Choroid plexus epithelial cell (primary cell): ENCODE data around the gene MRPL55.

ENCODE experiments used
- DNase-seq: peaks from one replicate; pipeline ENCODE4 v3.0.0-alpha.2; 2010; ENCODE audit warnings: low read depth
- H3K4me3 ChIP-seq: 2 replicates; pipeline ENCODE4 v1.5.1; 2011; ENCODE audit warnings: low read depth, mild to moderate bottlenecking, control low read depth, low read length, moderate library complexity
- TF ChIP-seq, protein P1 (sequence below): conservative IDR thresholded peaks from 2 replicates; pipeline ENCODE4 v1.5.1; 2011; ENCODE audit warnings: low read depth, mild to moderate bottlenecking, control low read depth, inconsistent platforms, low read length, moderate library complexity

Gene MRPL55

DNA sequence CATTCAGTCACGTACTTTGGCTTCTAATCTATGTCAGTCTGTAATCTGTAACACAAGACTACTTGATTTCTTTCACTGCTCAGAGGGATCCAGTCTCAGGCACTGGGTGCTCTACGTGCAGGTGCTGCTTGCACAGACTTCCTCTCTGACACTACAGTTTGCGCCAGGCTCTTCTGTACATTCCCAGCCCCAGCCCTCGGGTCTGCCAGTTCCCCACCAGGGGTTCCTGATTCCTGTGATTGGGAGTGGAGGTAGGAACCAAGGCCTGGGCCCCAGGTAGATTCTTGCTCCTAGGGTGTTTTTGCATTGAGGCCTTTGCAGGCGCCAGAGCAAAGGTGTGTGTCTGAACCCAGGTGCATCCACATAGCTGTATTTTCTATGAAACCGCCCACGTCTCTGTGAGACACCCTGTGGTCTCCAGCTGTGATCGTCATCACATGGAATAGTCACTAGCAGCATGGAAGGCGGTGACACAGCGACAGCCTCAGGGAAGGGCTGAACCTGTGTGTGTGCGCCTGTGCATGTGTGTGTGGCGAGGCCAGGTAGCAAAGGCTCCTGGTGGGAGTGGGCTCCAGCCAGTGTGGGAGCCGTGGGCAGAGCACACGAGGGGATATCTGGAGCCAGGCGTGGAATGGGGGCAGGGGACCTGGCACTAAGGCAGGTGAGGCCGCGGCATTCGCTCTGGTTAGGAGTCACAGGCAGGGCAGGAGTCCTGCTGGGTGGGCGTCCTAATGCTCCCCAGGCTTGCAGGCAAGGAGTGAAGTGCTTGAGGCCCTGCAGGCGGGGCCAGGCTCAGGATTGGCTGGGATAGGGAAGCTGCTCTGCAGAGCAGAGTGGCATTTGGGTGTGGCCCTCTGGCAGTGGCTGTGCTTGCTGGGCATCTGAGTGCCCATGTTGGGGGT lies 45.8 kb upstream of the MRPL55 start:
- no peak for DNase-seq
- no peak overlapping the region for H3K4me3 ChIP-seq
- TF ChIP-seq, protein P1, sequence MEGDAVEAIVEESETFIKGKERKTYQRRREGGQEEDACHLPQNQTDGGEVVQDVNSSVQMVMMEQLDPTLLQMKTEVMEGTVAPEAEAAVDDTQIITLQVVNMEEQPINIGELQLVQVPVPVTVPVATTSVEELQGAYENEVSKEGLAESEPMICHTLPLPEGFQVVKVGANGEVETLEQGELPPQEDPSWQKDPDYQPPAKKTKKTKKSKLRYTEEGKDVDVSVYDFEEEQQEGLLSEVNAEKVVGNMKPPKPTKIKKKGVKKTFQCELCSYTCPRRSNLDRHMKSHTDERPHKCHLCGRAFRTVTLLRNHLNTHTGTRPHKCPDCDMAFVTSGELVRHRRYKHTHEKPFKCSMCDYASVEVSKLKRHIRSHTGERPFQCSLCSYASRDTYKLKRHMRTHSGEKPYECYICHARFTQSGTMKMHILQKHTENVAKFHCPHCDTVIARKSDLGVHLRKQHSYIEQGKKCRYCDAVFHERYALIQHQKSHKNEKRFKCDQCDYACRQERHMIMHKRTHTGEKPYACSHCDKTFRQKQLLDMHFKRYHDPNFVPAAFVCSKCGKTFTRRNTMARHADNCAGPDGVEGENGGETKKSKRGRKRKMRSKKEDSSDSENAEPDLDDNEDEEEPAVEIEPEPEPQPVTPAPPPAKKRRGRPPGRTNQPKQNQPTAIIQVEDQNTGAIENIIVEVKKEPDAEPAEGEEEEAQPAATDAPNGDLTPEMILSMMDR: no peak

DNA sequence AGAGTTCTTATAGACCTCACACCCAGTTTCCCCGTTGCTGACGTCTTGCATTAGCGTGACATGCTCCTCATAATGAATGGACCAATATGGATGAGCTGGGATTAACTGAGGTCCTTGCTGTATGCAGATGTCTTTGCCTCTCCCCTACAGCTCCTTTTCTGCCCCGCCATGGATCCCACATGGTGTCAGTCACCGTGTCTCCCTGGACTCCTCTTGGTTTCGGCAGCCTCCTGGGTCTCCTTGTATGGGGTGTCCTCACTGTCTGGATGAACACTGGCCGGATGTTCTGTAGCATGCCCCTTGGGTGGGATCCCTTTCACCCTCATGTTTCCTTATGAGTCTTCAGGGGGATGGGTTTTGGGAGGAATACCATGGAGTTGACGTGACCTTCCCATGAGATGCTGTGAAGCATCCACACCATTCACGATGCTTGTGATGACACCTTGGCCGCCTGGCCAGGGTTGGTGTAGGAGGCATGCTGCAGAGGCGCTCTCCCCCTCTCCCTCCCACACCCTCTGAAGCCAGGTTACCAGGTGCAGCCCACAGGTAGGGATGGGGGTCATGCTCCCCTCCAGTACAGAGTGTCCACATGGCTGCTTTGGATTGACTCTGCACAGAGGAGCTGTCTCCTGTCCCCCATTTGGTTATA lies 45.0 kb upstream of the MRPL55 start:
- TF ChIP-seq, protein P1: no peak
- no peak overlapping the region for H3K4me3 ChIP-seq
- no peak for DNase-seq

- no peak for DNase-seq
These were observed 43.8 kb upstream of the MRPL55 start for GRCh38 chr1:228152918-228153258.

DNA sequence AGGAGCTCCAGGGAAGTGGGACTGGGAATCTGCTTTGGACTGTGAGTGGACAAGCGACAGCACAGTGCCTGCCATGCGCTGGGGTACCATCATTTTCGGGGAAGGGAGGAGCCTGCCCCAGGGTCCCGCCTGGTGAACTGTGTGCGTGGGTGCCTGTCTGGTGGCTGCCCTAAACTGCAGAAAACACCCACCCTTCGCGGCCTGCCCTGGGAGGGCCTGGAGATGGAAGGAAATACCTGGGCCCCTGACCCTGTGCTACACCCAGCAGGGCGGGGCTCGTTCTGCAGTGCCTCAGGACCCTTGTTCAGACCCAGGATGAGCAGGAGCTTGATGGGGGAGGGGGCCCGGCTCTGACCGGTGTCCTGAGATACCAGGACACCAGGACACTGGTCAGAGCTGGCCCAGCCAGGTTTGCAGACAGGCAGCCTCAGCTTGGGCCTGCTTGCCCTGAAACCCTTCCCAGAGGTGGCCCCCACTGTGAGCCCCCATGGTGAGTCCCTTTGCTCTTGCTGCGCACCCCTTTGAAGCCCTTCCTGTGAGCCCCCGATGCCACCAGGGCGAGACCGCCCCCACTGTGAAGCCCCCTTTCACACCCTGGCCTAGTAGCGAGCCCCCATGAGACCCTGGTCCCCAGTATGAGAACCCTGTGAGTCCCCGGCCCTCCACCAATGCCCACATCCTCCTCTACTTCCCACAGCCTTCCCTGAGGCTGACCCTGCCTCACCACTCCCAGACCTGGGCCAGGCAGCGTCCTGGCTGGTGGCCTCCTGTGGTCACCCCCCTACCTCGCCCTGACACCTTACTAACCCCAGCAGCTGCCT lies 43.2 kb upstream of the MRPL55 start:
- DNase-seq: no peak
- TF ChIP-seq, protein P1: no peak
- H3K4me3 ChIP-seq: no peak overlapping the region

More at GRCh38 chr1:228152918-228153258, 43.8 kb upstream of the MRPL55 start:
- TF ChIP-seq, protein P1: no peak
- no peak overlapping the region for H3K4me3 ChIP-seq

DNA sequence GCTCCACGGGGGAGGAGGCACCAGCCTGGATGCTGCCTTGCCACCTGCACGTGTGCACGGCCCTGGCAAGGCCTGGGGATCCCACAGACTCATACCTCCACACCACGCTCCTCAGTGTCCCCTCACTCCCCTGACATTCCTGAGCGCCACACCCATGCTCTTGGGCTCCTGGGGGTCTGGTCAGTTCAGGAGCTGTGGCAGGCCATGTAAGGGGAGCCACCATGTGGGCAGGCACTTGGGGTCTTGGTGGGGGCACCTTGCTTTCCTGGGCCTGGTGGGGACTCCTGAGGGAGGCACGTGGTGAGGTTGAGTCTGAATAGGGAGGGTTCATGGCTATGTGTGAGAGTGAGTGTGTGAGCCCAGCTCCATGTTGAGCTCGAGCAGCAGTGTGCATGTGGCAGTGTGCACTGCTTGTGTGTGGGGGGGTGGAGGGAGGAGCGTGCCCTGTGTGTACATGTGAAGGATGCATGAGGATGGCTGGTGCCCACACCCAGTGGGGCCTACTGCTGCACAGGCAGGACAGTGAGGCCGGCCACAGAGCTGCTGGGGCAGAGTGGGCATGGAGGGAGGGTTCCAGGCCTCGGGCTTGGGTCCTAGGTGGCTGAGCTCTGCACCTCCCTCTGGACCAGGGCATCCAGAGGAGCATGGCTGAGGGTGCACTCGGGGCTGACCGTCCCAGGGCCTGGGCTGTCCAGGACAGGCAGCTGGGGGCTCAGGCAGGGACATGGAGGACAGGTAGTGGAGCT lies 42.3 kb upstream of the MRPL55 start:
- no peak overlapping the region for H3K4me3 ChIP-seq
- DNase-seq: no peak
- TF ChIP-seq, protein P1: no peak

DNA sequence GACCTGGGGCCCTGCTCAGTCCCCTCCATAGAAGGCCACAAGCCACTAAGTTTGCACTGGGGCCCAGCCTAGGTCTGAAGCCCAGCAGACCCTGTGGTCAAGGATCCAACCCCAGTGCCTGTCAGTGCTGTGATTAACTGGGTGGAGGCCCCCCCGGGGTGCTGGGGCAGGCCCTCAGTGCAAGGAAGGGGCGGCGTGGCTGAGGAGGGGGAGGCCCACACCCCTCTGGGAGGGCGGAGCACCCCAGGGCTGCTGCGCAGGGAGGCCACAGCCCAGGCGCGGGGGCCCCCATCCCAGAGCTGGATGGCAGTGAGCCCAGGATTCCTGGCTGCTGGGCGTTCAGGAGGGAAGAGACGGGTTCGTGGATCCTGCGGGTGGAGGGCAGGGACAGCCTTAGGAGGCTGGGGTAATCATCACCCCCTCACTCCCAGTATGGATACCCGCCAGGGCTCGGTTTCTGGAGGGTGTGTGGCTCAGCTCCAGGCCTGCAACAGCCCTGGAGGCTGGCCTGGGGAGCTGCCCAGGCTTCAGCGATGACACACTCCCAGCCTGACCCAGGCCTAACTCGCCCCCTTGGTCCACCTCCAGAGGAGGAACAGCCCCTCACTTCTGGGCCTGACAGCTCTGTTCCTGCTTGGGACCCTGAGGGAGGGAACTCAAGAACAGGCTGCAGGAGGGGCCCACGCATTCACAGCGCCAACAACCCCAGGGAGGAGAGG lies 41.5 kb upstream of the MRPL55 start:
- no peak overlapping the region for H3K4me3 ChIP-seq
- peak; percentile 42 for DNase-seq
- TF ChIP-seq, protein P1: no peak
